ENCODE measurements around the gene MITF.

Gene MITF

GRCh38 chr3:70006089-70006488, 266.8 kb downstream of the MITF start:
- DNase-seq = no peak

- no peak for DNase-seq
These were observed 271.1 kb downstream of the MITF start for GRCh38 chr3:70010346-70010745.

GRCh38 chr3:70011582-70011981, 272.3 kb downstream of the MITF start:
- no peak for DNase-seq

Measured in anterior cingulate cortex (tissue), 58 donors.